Adrenal gland (tissue), 5 donors: ENCODE measurements around the gene OCEL1.

Experiments
- POLR2A ChIP-seq, 2 donors: fragments of 450-650 bp; IDR thresholded peaks; one replicate each; pipeline ENCODE4 v1.6.1; 2017; ENCODE audit warnings: antibody characterized with exemption in 2 of 2, mild to moderate bottlenecking in 2 of 2, moderate library complexity in 1 of 2
- TF ChIP-seq, protein P1 (sequence below), 6 experiments: fragments of 450-650 bp in 4 of 6; fragments of 200-600 bp in 2 of 6; sonication (generic) in 1 of 6; IDR thresholded peaks; 1 replicate in 5 of 6; 2 replicates in 1 of 6; pipeline versions ENCODE4 v1.5.1 to v1.8.0; 2016 to 2021; ENCODE audit warnings: antibody characterized with exemption in 6 of 6, mild to moderate bottlenecking in 2 of 6, moderate library complexity in 1 of 6
- donor health status: DM: no; HTN: no; CAD: no.

DNA sequence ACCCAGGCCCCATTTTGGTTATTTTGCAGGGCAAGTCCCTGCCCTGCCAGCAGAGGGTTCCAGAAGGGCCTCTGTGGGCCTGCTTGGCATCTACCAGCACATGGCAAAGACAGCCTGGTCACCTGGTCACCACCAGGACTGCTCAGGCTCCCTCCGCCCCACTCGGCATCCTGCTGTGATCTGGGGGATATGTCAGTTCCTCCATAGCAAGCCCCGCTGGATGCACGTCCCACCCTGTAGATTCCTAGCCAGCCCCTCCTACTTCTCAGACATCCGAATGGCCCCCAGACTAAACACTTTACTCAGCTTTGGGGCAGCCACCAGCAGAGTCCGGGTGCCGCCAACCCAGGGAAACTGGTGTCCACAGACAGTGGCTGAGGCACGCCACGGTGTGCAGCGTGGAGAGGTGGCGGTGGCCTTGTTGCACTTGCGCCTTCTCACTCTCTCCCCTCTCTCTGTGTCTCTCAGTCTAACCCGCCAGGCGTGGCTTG is 42.7 kb upstream of the OCEL1 start:
- TF ChIP-seq, protein P1, sequence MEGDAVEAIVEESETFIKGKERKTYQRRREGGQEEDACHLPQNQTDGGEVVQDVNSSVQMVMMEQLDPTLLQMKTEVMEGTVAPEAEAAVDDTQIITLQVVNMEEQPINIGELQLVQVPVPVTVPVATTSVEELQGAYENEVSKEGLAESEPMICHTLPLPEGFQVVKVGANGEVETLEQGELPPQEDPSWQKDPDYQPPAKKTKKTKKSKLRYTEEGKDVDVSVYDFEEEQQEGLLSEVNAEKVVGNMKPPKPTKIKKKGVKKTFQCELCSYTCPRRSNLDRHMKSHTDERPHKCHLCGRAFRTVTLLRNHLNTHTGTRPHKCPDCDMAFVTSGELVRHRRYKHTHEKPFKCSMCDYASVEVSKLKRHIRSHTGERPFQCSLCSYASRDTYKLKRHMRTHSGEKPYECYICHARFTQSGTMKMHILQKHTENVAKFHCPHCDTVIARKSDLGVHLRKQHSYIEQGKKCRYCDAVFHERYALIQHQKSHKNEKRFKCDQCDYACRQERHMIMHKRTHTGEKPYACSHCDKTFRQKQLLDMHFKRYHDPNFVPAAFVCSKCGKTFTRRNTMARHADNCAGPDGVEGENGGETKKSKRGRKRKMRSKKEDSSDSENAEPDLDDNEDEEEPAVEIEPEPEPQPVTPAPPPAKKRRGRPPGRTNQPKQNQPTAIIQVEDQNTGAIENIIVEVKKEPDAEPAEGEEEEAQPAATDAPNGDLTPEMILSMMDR (IDR thresholded peaks at IDR 0.05): no peak
- TF ChIP-seq POLR2A (IDR thresholded peaks at IDR 0.05): no peak
